Endothelial cell of umbilical vein (primary cell): Measurements from ENCODE around the gene PNKP. TPM values are rescaled to one million over a fixed set of nuclear protein-coding genes. Genes with fewer than 3 reads are reported as not detected.

Source experiments
- BruUV-seq: library from RNA; stranded (reverse); fragments of 400-500 nt; replicated peaks from 2 replicates; lab custom pipeline; 2021; lab: Mats Ljungman, UMichigan
- CTCF ChIA-PET: fragments of 300-600, 350-600 bp; sonication (Branson Sonifier 250); formaldehyde crosslinking; loops from one replicate; lab custom pipeline; 2021; ENCODE audit warnings: antibody characterized with exemption, inconsistent platforms; lab: Charles Lee
- POLR2A ChIA-PET: fragments of 300-600, 350-600 bp; sonication (Branson Sonifier 250); formaldehyde crosslinking; loops from one replicate; lab custom pipeline; 2021; ENCODE audit warnings: antibody characterized with exemption, inconsistent platforms; lab: Charles Lee
- DNase-seq: peaks from one replicate; pipeline ENCODE4 v3.0.0-alpha.2; 2011; ENCODE audit warnings: low read depth, low spot score
- FAIRE-seq: peaks from 2 replicates; lab custom pipeline; 2011; peaks lifted over from hg19 to GRCh38; lab: Jason Lieb, UNC
- H2AFZ ChIP-seq: 2 replicates; pipeline ENCODE4 v1.6.0; 2012; ENCODE audit warnings: low read depth, low read length, control low read depth, inconsistent platforms
- H3K27ac ChIP-seq: 2 replicates; pipeline ENCODE4 v1.5.1; 2011; ENCODE audit warnings: low read depth, mild to moderate bottlenecking, control low read depth, low read length, moderate library complexity; ENCODE audit not compliant: insufficient read depth
- H3K27me3 ChIP-seq, 2 experiments: 2 replicates each; pipeline versions ENCODE4 v1.6.0 to v1.6.1; 2011; ENCODE audit warnings: low read length in 2 of 2, mixed read lengths in 1 of 2; ENCODE audit not compliant: control insufficient read depth in 2 of 2, insufficient read depth in 2 of 2
- H3K36me3 ChIP-seq, 2 experiments: 2 replicates in 1 of 2; 3 replicates in 1 of 2; pipeline ENCODE4 v1.5.1; 2011; ENCODE audit warnings: low read length in 2 of 2, mild to moderate bottlenecking in 1 of 2, moderate library complexity in 1 of 2; ENCODE audit not compliant: control insufficient read depth in 2 of 2, insufficient read depth in 2 of 2; ENCODE audit errors: extremely low read depth in 1 of 2
- H3K4me1 ChIP-seq: 3 replicates; pipeline ENCODE4 v1.5.1; 2011; ENCODE audit warnings: mild to moderate bottlenecking, low read length; ENCODE audit not compliant: control insufficient read depth, insufficient read depth; ENCODE audit errors: extremely low read depth
- H3K4me2 ChIP-seq: 2 replicates; pipeline ENCODE4 v1.6.1; 2011; ENCODE audit warnings: low read length, control low read depth, mixed read lengths; ENCODE audit not compliant: insufficient read depth
- H3K4me3 ChIP-seq, 3 experiments: fragments of 200-600 bp in 1 of 3; sonication (generic), shearing (Covaris generic) in 1 of 3; replicated peaks in 1 of 3; 2 replicates each; pipeline ENCODE4 v1.5.1; 2011 to 2016; ENCODE audit warnings: control low read depth in 3 of 3, low read length in 3 of 3, mild to moderate bottlenecking in 2 of 3, inconsistent platforms in 1 of 3, low read depth in 1 of 3, moderate library complexity in 1 of 3; ENCODE audit not compliant: insufficient read depth in 1 of 3
- H3K79me2 ChIP-seq: 2 replicates; pipeline ENCODE4 v1.6.0; 2012; ENCODE audit warnings: low read length, inconsistent platforms; ENCODE audit not compliant: control insufficient read depth, insufficient read depth
- H3K9ac ChIP-seq: replicated peaks from 2 replicates; pipeline ENCODE3; 2011; ENCODE audit warnings: low read length, control low read depth; ENCODE audit not compliant: insufficient read depth; ENCODE audit errors: extremely low read depth
- H3K9me1 ChIP-seq: replicated peaks from 3 replicates; pipeline ENCODE4 v1.6.0; 2011; ENCODE audit warnings: mild to moderate bottlenecking, low read length; ENCODE audit not compliant: control insufficient read depth, insufficient read depth; ENCODE audit errors: extremely low read depth
- H3K9me3 ChIP-seq: replicated peaks from 2 replicates; pipeline ENCODE4 v1.5.1; 2012; ENCODE audit warnings: low read length, inconsistent platforms; ENCODE audit not compliant: control insufficient read depth, insufficient read depth
- H4K20me1 ChIP-seq: replicated peaks from 2 replicates; pipeline ENCODE3; 2011; ENCODE audit warnings: mild to moderate bottlenecking, low read length; ENCODE audit not compliant: control insufficient read depth, insufficient read depth; ENCODE audit errors: extremely low read depth
- CTCF ChIP-seq, 2 donors: IDR thresholded peaks; 1 replicate in 1 of 2; 2 replicates in 1 of 2; pipeline ENCODE4 v1.5.1; 2011; ENCODE audit warnings: low read length in 2 of 2, mild to moderate bottlenecking in 2 of 2, moderate library complexity in 2 of 2, control low read depth in 1 of 2, inconsistent platforms in 1 of 2, low read depth in 1 of 2; ENCODE audit not compliant: insufficient read depth in 1 of 2; ENCODE audit errors: extremely low read depth in 1 of 2
- EZH2 ChIP-seq: IDR thresholded peaks from 2 replicates; pipeline ENCODE4 v1.6.1; 2012; ENCODE audit warnings: borderline replicate concordance, low read depth, mild to moderate bottlenecking, moderate library complexity, low read length, inconsistent platforms; ENCODE audit not compliant: severe bottlenecking
- FOS ChIP-seq: IDR thresholded peaks from 2 replicates; pipeline ENCODE4 v1.6.1; 2011; ENCODE audit warnings: mild to moderate bottlenecking, low read length, moderate library complexity, borderline replicate concordance; ENCODE audit not compliant: insufficient read depth
- POLR2A ChIP-seq: IDR thresholded peaks from 2 replicates; pipeline ENCODE4 v1.6.1; 2012; ENCODE audit warnings: low read depth, mild to moderate bottlenecking, control low read depth, low read length
- dilution Hi-C: fragments of 300-500 bp; cut with MboI; formaldehyde crosslinking; loops from one replicate; pipeline ENCODE4 v1.15.0; 2019; ENCODE audit warnings: low sequenced_read_pairs; ENCODE audit not compliant: extremely low pct_ligation_motif_present
- intact Hi-C: fragments of 100-400 bp; cut with micrococcal nuclease; formaldehyde crosslinking; loops from one replicate; pipeline ENCODE4 v1.10.0; 2022
- polyA plus RNA-seq, 4 experiments: library from polyadenylated mRNA; depleted of rRNA in 3 of 4; stranded (reverse) in 3 of 4; unstranded in 1 of 4; fragments of >200 nt; gene quantifications; 2 replicates each; pipeline versions ENCODE4 v1.2.1 to v1.2.3, GENCODE V29; 2011 to 2012; ENCODE audit warnings: missing spikeins in 1 of 4
- total RNA-seq: library from RNA; stranded (reverse); gene quantifications from 2 replicates; pipeline ENCODE4 v1.2.3, GENCODE V29; 2021
- TF ChIP-seq, protein P1 (sequence below): IDR thresholded peaks from 2 replicates; pipeline ENCODE4 v1.6.1; 2011; ENCODE audit not compliant: insufficient read depth, insufficient read length

Gene PNKP
- total and polyA plus RNA-seq, 2 donors (not counting 3 experiments of a cell fraction or from before 2014, with no cell fraction given), result 39.4 to 112 TPM

- peak within 1 kb of the TSS; percentile 93 for H3K27ac ChIP-seq
- no peaks in the 10 kb centered on the region for H3K9me1 ChIP-seq
- no peaks in the 10 kb centered on the region for H3K9me3 ChIP-seq
- TF ChIP-seq FOS (no peak), POLR2A (no peak), EZH2 (no peak), CTCF (IDR thresholded peaks at IDR 0.05; ENCODE audit: extremely low read depth in 1 of 2, insufficient read depth in 1 of 2, low read depth in 1 of 2, low read length in 2 of 2) (peak; percentile 17 to 53)
- TF ChIP-seq, protein P1, sequence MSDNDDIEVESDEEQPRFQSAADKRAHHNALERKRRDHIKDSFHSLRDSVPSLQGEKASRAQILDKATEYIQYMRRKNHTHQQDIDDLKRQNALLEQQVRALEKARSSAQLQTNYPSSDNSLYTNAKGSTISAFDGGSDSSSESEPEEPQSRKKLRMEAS, result peak; percentile 34
- H3K27me3 ChIP-seq, result no peaks in the 10 kb centered on the region
- peak within 1 kb of the TSS; percentile 57 to 88 (median 59) for H3K4me3 ChIP-seq
- H3K4me2 ChIP-seq, result peak within 1 kb of the TSS; percentile 80
- peak within 1 kb of the TSS; percentile 95 for H3K9ac ChIP-seq
- H3K36me3 ChIP-seq, result no peaks in the 10 kb centered on the region
- peak; percentile 98 for FAIRE-seq
- intact Hi-C loops, result loop anchor here (1.0 to 2.0 kb wide), 4 partner anchors 37 to 64 kb away; partner anchors contain the start of genes AKT1S1, PNKP and TBC1D17
- peak within 1 kb of the TSS; percentile 73 for H2AFZ ChIP-seq
- H4K20me1 ChIP-seq, result no peaks in the 10 kb centered on the region
- POLR2A ChIA-PET, result interaction anchor here (0.7 kb wide), 1 partner anchor 11 kb away, joined by 3 read pairs; no protein-coding TSS in a partner anchor
- CTCF ChIA-PET, result interaction anchor here (0.8 to 2.0 kb wide), 8 partner anchors 12 to 136 kb away, joined by 3 to 15 read pairs (median 4); partner anchors contain the start of genes PRMT1 and PTOV1
- no TSS peak for BruUV-seq
- H3K79me2 ChIP-seq, result peaks cover under 1% of the 10 kb centered on the region
- dilution Hi-C loops, result no loop called here
- DNase-seq, result peak; percentile 99
- peaks cover 23% of the 10 kb centered on the region for H3K4me1 ChIP-seq
Measured at GRCh38 chr19:49812997-49813861, 54.1 kb downstream of the PNKP start, which contains the start of gene FUZ. Gene FUZ (minus strand): TSS chr19:49813292. CDS start chr19:49813106, 186 bp downstream.
